ENCODE measurements around the gene TJP2. TPM values are rescaled to one million over a fixed set of nuclear protein-coding genes. Genes with fewer than 3 reads are reported as not detected.
A peak's percentile ranks its signal among the peaks of the same experiment; 100 is the strongest.

TJP2 gene
- total and polyA plus RNA-seq, 5 donors from 2014 or later, result 5.3 to 13.9 (median 10.6) TPM

- Histone ChIP-seq H3K27ac (ENCODE audit: insufficient read depth, low read length, poor library complexity, severe bottlenecking) (no peak overlapping the region), H3K9me3 (ENCODE audit: control insufficient read depth in 2 of 2, low read length in 2 of 2) (no peaks in the 10 kb centered on the region), H3K4me3 (ENCODE audit: low read depth, low read length) (no peak overlapping the region), H3K27me3 (ENCODE audit: control insufficient read depth, insufficient read depth, low read length) (no peaks in the 10 kb centered on the region), H3K36me3 (ENCODE audit: control insufficient read depth, insufficient read depth, low read length) (peaks cover 28% of the 10 kb centered on the region), H3K4me1 (ENCODE audit: control insufficient read depth, insufficient read depth, low read length, poor library complexity, severe bottlenecking) (no peaks in the 10 kb centered on the region)
- Mint-ChIP-seq H3K4me1 (no peaks in the 10 kb centered on the region), H3K27ac (no peak overlapping the region), H3K36me3 (peaks cover 30% of the 10 kb centered on the region), H3K4me3 (no peak overlapping the region), H3K27me3 (no peaks in the 10 kb centered on the region), H3K9me3 (no peaks in the 10 kb centered on the region)
- DNase-seq, result no peak
- ATAC-seq (ENCODE audit: low read depth in 2 of 2), result no peak
Measured at GRCh38 chr9:69236188-69236587, 62.1 kb downstream of the TJP2 start.

GRCh38 chr9:69237702-69238295 is 63.7 kb downstream of the TJP2 start:
- Mint-ChIP-seq H3K27me3 (no peaks in the 10 kb centered on the region), H3K9me3 (no peaks in the 10 kb centered on the region), H3K36me3 (peaks cover 35% of the 10 kb centered on the region), H3K4me3 (no peak overlapping the region), H3K4me1 (peaks cover 0 to 1% (median 0%) of the 10 kb centered on the region in 4 donors), H3K27ac (no peak overlapping the region)
- Histone ChIP-seq H3K36me3 (ENCODE audit: control insufficient read depth, insufficient read depth, low read length) (peaks cover 28% of the 10 kb centered on the region), H3K9me3 (ENCODE audit: control insufficient read depth in 2 of 2, low read length in 2 of 2) (no peaks in the 10 kb centered on the region), H3K27me3 (ENCODE audit: control insufficient read depth, insufficient read depth, low read length) (no peaks in the 10 kb centered on the region), H3K27ac (ENCODE audit: insufficient read depth, low read length, poor library complexity, severe bottlenecking) (no peak overlapping the region), H3K4me3 (ENCODE audit: low read depth, low read length) (no peak overlapping the region), H3K4me1 (ENCODE audit: control insufficient read depth, insufficient read depth, low read length, poor library complexity, severe bottlenecking) (no peaks in the 10 kb centered on the region)
- DNase-seq, result no peak
- ATAC-seq (ENCODE audit: low read depth in 2 of 2), result no peak

GRCh38 chr9:69243116-69243515 is 69.0 kb downstream of the TJP2 start:
- Histone ChIP-seq H3K4me3 (ENCODE audit: low read depth, low read length) (no peak overlapping the region), H3K4me1 (ENCODE audit: control insufficient read depth, insufficient read depth, low read length, poor library complexity, severe bottlenecking) (no peaks in the 10 kb centered on the region), H3K36me3 (ENCODE audit: control insufficient read depth, insufficient read depth, low read length) (peaks cover 21% of the 10 kb centered on the region), H3K9me3 (ENCODE audit: control insufficient read depth in 2 of 2, low read length in 2 of 2) (no peaks in the 10 kb centered on the region), H3K27me3 (ENCODE audit: control insufficient read depth, insufficient read depth, low read length) (no peaks in the 10 kb centered on the region), H3K27ac (ENCODE audit: insufficient read depth, low read length, poor library complexity, severe bottlenecking) (no peak overlapping the region)
- H3K4me1 Mint-ChIP-seq, result peaks cover 0 to 1% (median 0%) of the 10 kb centered on the region in 4 donors
- no peak for ATAC-seq (ENCODE audit: low read depth in 2 of 2)
- peaks cover 31% of the 10 kb centered on the region for H3K36me3 Mint-ChIP-seq
- H3K27me3 Mint-ChIP-seq, result no peaks in the 10 kb centered on the region
- H3K9me3 Mint-ChIP-seq, result no peaks in the 10 kb centered on the region
- DNase-seq, result no peak
- no peak overlapping the region for H3K27ac Mint-ChIP-seq
- H3K4me3 Mint-ChIP-seq, result no peak overlapping the region

- peaks cover 22% of the 10 kb centered on the region for H3K36me3 ChIP-seq (ENCODE audit: control insufficient read depth, insufficient read depth, low read length)
- H3K27me3 Mint-ChIP-seq, result no peaks in the 10 kb centered on the region
- no peak overlapping the region for H3K27ac ChIP-seq (ENCODE audit: insufficient read depth, low read length, poor library complexity, severe bottlenecking)
- no peak for DNase-seq
- no peaks in the 10 kb centered on the region for H3K4me1 ChIP-seq (ENCODE audit: control insufficient read depth, insufficient read depth, low read length, poor library complexity, severe bottlenecking)
- H3K9me3 ChIP-seq (ENCODE audit: control insufficient read depth in 2 of 2, low read length in 2 of 2), result no peaks in the 10 kb centered on the region
- H3K27ac Mint-ChIP-seq, result no peak overlapping the region
- no peaks in the 10 kb centered on the region for H3K9me3 Mint-ChIP-seq
- peaks cover 34% of the 10 kb centered on the region for H3K36me3 Mint-ChIP-seq
- H3K4me3 Mint-ChIP-seq, result no peak overlapping the region
- ATAC-seq (ENCODE audit: low read depth in 2 of 2), result no peak
- no peaks in the 10 kb centered on the region for H3K27me3 ChIP-seq (ENCODE audit: control insufficient read depth, insufficient read depth, low read length)
- H3K4me1 Mint-ChIP-seq, result peaks cover 0 to 1% (median 0%) of the 10 kb centered on the region in 4 donors
- H3K4me3 ChIP-seq (ENCODE audit: low read depth, low read length), result no peak overlapping the region
Measured at GRCh38 chr9:69246629-69247028, 72.6 kb downstream of the TJP2 start.

DNA sequence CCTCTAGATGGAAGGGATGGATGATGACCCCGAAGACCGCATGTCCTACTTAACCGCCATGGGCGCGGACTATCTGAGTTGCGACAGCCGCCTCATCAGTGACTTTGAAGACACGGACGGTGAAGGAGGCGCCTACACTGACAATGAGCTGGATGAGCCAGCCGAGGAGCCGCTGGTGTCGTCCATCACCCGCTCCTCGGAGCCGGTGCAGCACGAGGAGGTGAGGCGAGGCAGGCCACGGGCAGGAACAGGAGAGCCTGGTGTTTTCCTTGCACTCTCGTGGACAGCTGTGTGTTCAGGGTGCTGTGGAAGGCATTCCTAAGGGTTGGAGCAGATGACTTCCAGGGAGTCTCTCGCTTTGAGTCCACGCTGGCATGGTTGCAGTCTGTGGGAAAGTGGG is 73.9 kb downstream of the TJP2 start:
- no peaks in the 10 kb centered on the region for H3K4me1 ChIP-seq (ENCODE audit: control insufficient read depth, insufficient read depth, low read length, poor library complexity, severe bottlenecking)
- peaks cover 22% of the 10 kb centered on the region for H3K36me3 ChIP-seq (ENCODE audit: control insufficient read depth, insufficient read depth, low read length)
- peaks cover 34% of the 10 kb centered on the region for H3K36me3 Mint-ChIP-seq
- no peaks in the 10 kb centered on the region for H3K27me3 ChIP-seq (ENCODE audit: control insufficient read depth, insufficient read depth, low read length)
- H3K27ac Mint-ChIP-seq, result no peak overlapping the region
- H3K9me3 Mint-ChIP-seq, result no peaks in the 10 kb centered on the region
- ATAC-seq (ENCODE audit: low read depth in 2 of 2) (no peak), DNase-seq (no peak)
- no peak overlapping the region for H3K4me3 Mint-ChIP-seq
- no peaks in the 10 kb centered on the region for H3K27me3 Mint-ChIP-seq
- H3K9me3 ChIP-seq (ENCODE audit: control insufficient read depth in 2 of 2, low read length in 2 of 2), result no peaks in the 10 kb centered on the region
- no peak overlapping the region for H3K27ac ChIP-seq (ENCODE audit: insufficient read depth, low read length, poor library complexity, severe bottlenecking)
- H3K4me3 ChIP-seq (ENCODE audit: low read depth, low read length), result no peak overlapping the region
- no peaks in the 10 kb centered on the region for H3K4me1 Mint-ChIP-seq

DNA sequence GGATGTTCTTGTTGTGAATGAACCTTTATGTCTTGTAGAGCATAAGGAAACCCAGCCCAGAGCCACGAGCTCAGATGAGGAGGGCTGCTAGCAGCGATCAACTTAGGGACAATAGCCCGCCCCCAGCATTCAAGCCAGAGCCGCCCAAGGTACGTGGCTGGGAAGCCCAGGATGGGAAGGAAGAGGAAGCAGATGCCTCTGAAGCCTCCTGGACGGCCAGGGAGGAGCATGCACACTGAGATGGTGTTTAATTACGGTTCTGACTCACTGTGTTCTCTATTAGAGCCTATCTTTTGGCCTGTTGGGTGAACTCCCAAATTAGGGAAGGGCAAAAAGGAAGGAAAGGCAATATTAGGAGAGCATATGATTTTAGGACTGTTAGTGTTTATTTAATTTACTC is 75.3 kb downstream of the TJP2 start:
- Histone ChIP-seq H3K4me1 (ENCODE audit: control insufficient read depth, insufficient read depth, low read length, poor library complexity, severe bottlenecking) (no peaks in the 10 kb centered on the region), H3K27ac (ENCODE audit: insufficient read depth, low read length, poor library complexity, severe bottlenecking) (no peak overlapping the region), H3K9me3 (ENCODE audit: control insufficient read depth in 2 of 2, low read length in 2 of 2) (no peaks in the 10 kb centered on the region), H3K4me3 (ENCODE audit: low read depth, low read length) (no peak overlapping the region), H3K27me3 (ENCODE audit: control insufficient read depth, insufficient read depth, low read length) (no peaks in the 10 kb centered on the region), H3K36me3 (ENCODE audit: control insufficient read depth, insufficient read depth, low read length) (peaks cover 22% of the 10 kb centered on the region)
- DNase-seq, result no peak
- no peak overlapping the region for H3K4me3 Mint-ChIP-seq
- no peaks in the 10 kb centered on the region for H3K9me3 Mint-ChIP-seq
- H3K27me3 Mint-ChIP-seq, result no peaks in the 10 kb centered on the region
- ATAC-seq (ENCODE audit: low read depth in 2 of 2), result no peak
- H3K27ac Mint-ChIP-seq, result no peak overlapping the region
- H3K4me1 Mint-ChIP-seq, result no peaks in the 10 kb centered on the region
- peaks cover 34% of the 10 kb centered on the region for H3K36me3 Mint-ChIP-seq

GRCh38 chr9:69250681-69251080 is 76.6 kb downstream of the TJP2 start:
- Mint-ChIP-seq H3K36me3 (peaks cover 34% of the 10 kb centered on the region), H3K4me3 (no peak overlapping the region), H3K27ac (peak overlapping the region in 1 of 3 donors; percentile 62), H3K4me1 (no peaks in the 10 kb centered on the region), H3K9me3 (no peaks in the 10 kb centered on the region), H3K27me3 (no peaks in the 10 kb centered on the region)
- Histone ChIP-seq H3K27ac (ENCODE audit: insufficient read depth, low read length, poor library complexity, severe bottlenecking) (no peak overlapping the region), H3K27me3 (ENCODE audit: control insufficient read depth, insufficient read depth, low read length) (no peaks in the 10 kb centered on the region), H3K9me3 (ENCODE audit: control insufficient read depth in 2 of 2, low read length in 2 of 2) (no peaks in the 10 kb centered on the region), H3K36me3 (ENCODE audit: control insufficient read depth, insufficient read depth, low read length) (peaks cover 25% of the 10 kb centered on the region), H3K4me3 (ENCODE audit: low read depth, low read length) (no peak overlapping the region), H3K4me1 (ENCODE audit: control insufficient read depth, insufficient read depth, low read length, poor library complexity, severe bottlenecking) (no peaks in the 10 kb centered on the region)
- ATAC-seq (ENCODE audit: low read depth in 2 of 2), result no peak
- no peak for DNase-seq

DNA sequence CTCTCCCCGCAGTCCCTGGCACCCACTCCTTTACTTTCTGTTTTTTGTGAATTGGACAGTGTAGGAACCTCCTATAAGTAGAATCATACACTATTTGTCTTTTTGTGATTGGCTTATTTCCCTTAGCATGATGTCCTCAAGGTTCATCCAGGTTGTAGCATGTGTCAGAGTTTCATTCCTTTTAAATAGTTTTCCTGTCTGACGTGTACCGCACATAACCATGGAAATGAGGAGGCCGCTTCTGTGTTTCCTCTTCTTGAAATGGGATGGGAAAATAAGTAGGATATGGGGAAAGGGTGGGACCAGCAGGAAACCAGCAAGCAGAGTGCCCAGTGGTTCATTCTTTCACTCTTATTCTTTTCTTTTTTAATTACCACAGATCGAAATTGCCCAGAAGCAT is 78.4 kb downstream of the TJP2 start:
- no peaks in the 10 kb centered on the region for H3K27me3 ChIP-seq (ENCODE audit: control insufficient read depth, insufficient read depth, low read length)
- H3K9me3 ChIP-seq (ENCODE audit: control insufficient read depth in 2 of 2, low read length in 2 of 2), result no peaks in the 10 kb centered on the region
- no peak overlapping the region for H3K4me3 ChIP-seq (ENCODE audit: low read depth, low read length)
- no peak overlapping the region for H3K27ac ChIP-seq (ENCODE audit: insufficient read depth, low read length, poor library complexity, severe bottlenecking)
- DNase-seq (no peak), ATAC-seq (ENCODE audit: low read depth in 2 of 2) (no peak)
- no peak overlapping the region for H3K4me3 Mint-ChIP-seq
- no peaks in the 10 kb centered on the region for H3K27me3 Mint-ChIP-seq
- no peaks in the 10 kb centered on the region for H3K4me1 ChIP-seq (ENCODE audit: control insufficient read depth, insufficient read depth, low read length, poor library complexity, severe bottlenecking)
- no peak overlapping the region for H3K27ac Mint-ChIP-seq
- H3K36me3 ChIP-seq (ENCODE audit: control insufficient read depth, insufficient read depth, low read length), result peaks cover 22% of the 10 kb centered on the region
- H3K4me1 Mint-ChIP-seq, result no peaks in the 10 kb centered on the region
- H3K9me3 Mint-ChIP-seq, result no peaks in the 10 kb centered on the region
- H3K36me3 Mint-ChIP-seq, result peaks cover 23% of the 10 kb centered on the region

All from CD4-positive, CD25-positive, alpha-beta regulatory T cell (primary cell).